Effector memory CD4-positive, alpha-beta T cell (primary cell): ENCODE measurements around the gene EXOC4.

Experiments
- DNase-seq, 3 donors: peaks; one replicate each; pipeline ENCODE4 v3.0.0-alpha.2; 2020
- H3K27ac ChIP-seq: 2 replicates; pipeline ENCODE4 v1.7.0; 2013; ENCODE audit warnings: mild to moderate bottlenecking, low read length, moderate library complexity; ENCODE audit not compliant: insufficient read depth, poor library complexity, severe bottlenecking
- H3K27me3 ChIP-seq: replicated peaks from 2 replicates; pipeline ENCODE4 v1.7.0; 2013; ENCODE audit warnings: mild to moderate bottlenecking, low read length; ENCODE audit not compliant: insufficient read depth, control insufficient read depth, poor library complexity, severe bottlenecking
- H3K36me3 ChIP-seq: 2 replicates; pipeline ENCODE4 v1.7.0; 2013; ENCODE audit warnings: mild to moderate bottlenecking, low read length, moderate library complexity; ENCODE audit not compliant: control insufficient read depth, insufficient read depth
- H3K4me1 ChIP-seq: 2 replicates; pipeline ENCODE4 v1.7.0; 2013; ENCODE audit warnings: low read length, mild to moderate bottlenecking; ENCODE audit not compliant: control insufficient read depth, insufficient read depth, poor library complexity, severe bottlenecking
- H3K4me3 ChIP-seq: 2 replicates; pipeline ENCODE4 v1.7.0; 2013; ENCODE audit warnings: low read length, low read depth, mild to moderate bottlenecking; ENCODE audit not compliant: insufficient read depth, poor library complexity, severe bottlenecking
- H3K9me3 ChIP-seq: 2 replicates; pipeline ENCODE4 v1.7.0; 2013; ENCODE audit warnings: mild to moderate bottlenecking, low read length, moderate library complexity; ENCODE audit not compliant: control insufficient read depth

Gene EXOC4

GRCh38 chr7:133452577-133452976 is 199.7 kb downstream of the EXOC4 start:
- no peak for DNase-seq
- no peaks in the 10 kb centered on the region for H3K9me3 ChIP-seq
- H3K4me3 ChIP-seq: no peak overlapping the region
- no peak overlapping the region for H3K27ac ChIP-seq
- no peaks in the 10 kb centered on the region for H3K27me3 ChIP-seq
- no peaks in the 10 kb centered on the region for H3K4me1 ChIP-seq
- no peaks in the 10 kb centered on the region for H3K36me3 ChIP-seq

GRCh38 chr7:133458688-133459087 is 205.8 kb downstream of the EXOC4 start:
- DNase-seq: no peak

GRCh38 chr7:133461421-133461820 is 208.5 kb downstream of the EXOC4 start:
- H3K4me3 ChIP-seq: no peak overlapping the region
- DNase-seq: no peak
- no peak overlapping the region for H3K27ac ChIP-seq
- no peaks in the 10 kb centered on the region for H3K27me3 ChIP-seq
- no peaks in the 10 kb centered on the region for H3K9me3 ChIP-seq
- no peaks in the 10 kb centered on the region for H3K4me1 ChIP-seq
- H3K36me3 ChIP-seq: no peaks in the 10 kb centered on the region

More at GRCh38 chr7:133458688-133459087, 205.8 kb downstream of the EXOC4 start:
- Histone ChIP-seq H3K27me3 (no peaks in the 10 kb centered on the region), H3K4me3 (no peak overlapping the region), H3K4me1 (no peaks in the 10 kb centered on the region), H3K27ac (no peak overlapping the region), H3K36me3 (no peaks in the 10 kb centered on the region), H3K9me3 (no peaks in the 10 kb centered on the region)

- no peak overlapping the region for H3K4me3 ChIP-seq
- no peak overlapping the region for H3K27ac ChIP-seq
- DNase-seq: no peak
Observed at GRCh38 chr7:133475655-133476054, 222.8 kb downstream of the EXOC4 start.

GRCh38 chr7:133477791-133478190 is 224.9 kb downstream of the EXOC4 start:
- no peaks in the 10 kb centered on the region for H3K4me1 ChIP-seq
- no peak overlapping the region for H3K4me3 ChIP-seq
- H3K27me3 ChIP-seq: no peaks in the 10 kb centered on the region
- DNase-seq: no peak
- H3K36me3 ChIP-seq: peaks cover 4% of the 10 kb centered on the region
- H3K9me3 ChIP-seq: no peaks in the 10 kb centered on the region
- H3K27ac ChIP-seq: no peak overlapping the region

More at GRCh38 chr7:133475655-133476054, 222.8 kb downstream of the EXOC4 start:
- H3K27me3 ChIP-seq: no peaks in the 10 kb centered on the region
- H3K4me1 ChIP-seq: no peaks in the 10 kb centered on the region
- no peaks in the 10 kb centered on the region for H3K9me3 ChIP-seq
- peaks cover 4% of the 10 kb centered on the region for H3K36me3 ChIP-seq

GRCh38 chr7:133478591-133479135 is 225.8 kb downstream of the EXOC4 start:
- Histone ChIP-seq H3K9me3 (no peaks in the 10 kb centered on the region), H3K36me3 (peaks cover 4% of the 10 kb centered on the region), H3K27ac (no peak overlapping the region), H3K4me1 (no peaks in the 10 kb centered on the region), H3K4me3 (no peak overlapping the region), H3K27me3 (no peaks in the 10 kb centered on the region)
- no peak for DNase-seq

- Histone ChIP-seq H3K27me3 (no peaks in the 10 kb centered on the region), H3K36me3 (peaks cover 4% of the 10 kb centered on the region), H3K4me1 (no peaks in the 10 kb centered on the region), H3K9me3 (no peaks in the 10 kb centered on the region), H3K4me3 (no peak overlapping the region), H3K27ac (no peak overlapping the region)
- DNase-seq: no peak
Observed at GRCh38 chr7:133479456-133480065, 226.7 kb downstream of the EXOC4 start.

GRCh38 chr7:133480868-133481267 is 228.0 kb downstream of the EXOC4 start:
- no peaks in the 10 kb centered on the region for H3K9me3 ChIP-seq
- no peaks in the 10 kb centered on the region for H3K4me1 ChIP-seq
- no peak overlapping the region for H3K4me3 ChIP-seq
- H3K27ac ChIP-seq: no peak overlapping the region
- H3K27me3 ChIP-seq: no peaks in the 10 kb centered on the region
- no peak for DNase-seq
- H3K36me3 ChIP-seq: peaks cover under 1% of the 10 kb centered on the region

- no peaks in the 10 kb centered on the region for H3K27me3 ChIP-seq
- no peaks in the 10 kb centered on the region for H3K36me3 ChIP-seq
- no peaks in the 10 kb centered on the region for H3K9me3 ChIP-seq
- H3K27ac ChIP-seq: no peak overlapping the region
- no peak for DNase-seq
- H3K4me1 ChIP-seq: no peaks in the 10 kb centered on the region
- H3K4me3 ChIP-seq: no peak overlapping the region
Observed at GRCh38 chr7:133481676-133482075, 228.8 kb downstream of the EXOC4 start.

- Histone ChIP-seq H3K4me3 (no peak overlapping the region), H3K36me3 (no peaks in the 10 kb centered on the region), H3K4me1 (no peaks in the 10 kb centered on the region), H3K27ac (no peak overlapping the region), H3K27me3 (no peaks in the 10 kb centered on the region), H3K9me3 (no peaks in the 10 kb centered on the region)
- DNase-seq: no peak
Observed at GRCh38 chr7:133482599-133482998, 229.7 kb downstream of the EXOC4 start.
